Measurements from ENCODE around the gene IL17RA.
A peak's percentile ranks its signal among the peaks of the same experiment; 100 is the strongest.

Gene IL17RA

GRCh38 chr22:17090550-17090949 is 5.8 kb downstream of the IL17RA start:
- DNase-seq (ENCODE audit: low read depth): no peak
- in situ Hi-C loops (cut with HindIII; ENCODE audit: low sequenced_read_pairs): no loop called here
- no peak for TF ChIP-seq CTCF (IDR thresholded peaks at IDR 0.05; ENCODE audit: low read depth, low read length, missing control alignments)
- H3K4me3 ChIP-seq (ENCODE audit: low read depth, low read length): no peak overlapping the region

GRCh38 chr22:17091851-17092250 is 7.1 kb downstream of the IL17RA start:
- no peak overlapping the region for H3K4me3 ChIP-seq (ENCODE audit: low read depth, low read length)
- no peak for DNase-seq (ENCODE audit: low read depth)
- in situ Hi-C loops (cut with HindIII; ENCODE audit: low sequenced_read_pairs): no loop called here
- TF ChIP-seq CTCF (IDR thresholded peaks at IDR 0.05; ENCODE audit: low read depth, low read length, missing control alignments): no peak

GRCh38 chr22:17093081-17093480 is 8.3 kb downstream of the IL17RA start:
- in situ Hi-C loops (cut with HindIII; ENCODE audit: low sequenced_read_pairs): no loop called here
- no peak for TF ChIP-seq CTCF (IDR thresholded peaks at IDR 0.05; ENCODE audit: low read depth, low read length, missing control alignments)
- no peak overlapping the region for H3K4me3 ChIP-seq (ENCODE audit: low read depth, low read length)
- no peak for DNase-seq (ENCODE audit: low read depth)

- DNase-seq (ENCODE audit: low read depth): no peak
- H3K4me3 ChIP-seq (ENCODE audit: low read depth, low read length): no peak overlapping the region
- TF ChIP-seq CTCF (IDR thresholded peaks at IDR 0.05; ENCODE audit: low read depth, low read length, missing control alignments): peak; percentile 61
- in situ Hi-C loops (cut with HindIII; ENCODE audit: low sequenced_read_pairs): no loop called here
Measured at GRCh38 chr22:17095538-17095937, 10.7 kb downstream of the IL17RA start.

- no peak for DNase-seq (ENCODE audit: low read depth)
- no peak for TF ChIP-seq CTCF (IDR thresholded peaks at IDR 0.05; ENCODE audit: low read depth, low read length, missing control alignments)
- no peak overlapping the region for H3K4me3 ChIP-seq (ENCODE audit: low read depth, low read length)
- in situ Hi-C loops (cut with HindIII; ENCODE audit: low sequenced_read_pairs): no loop called here
Measured at GRCh38 chr22:17096071-17096470, 11.3 kb downstream of the IL17RA start.

GRCh38 chr22:17097062-17097461 is 12.3 kb downstream of the IL17RA start:
- no peak for DNase-seq (ENCODE audit: low read depth)
- no peak for TF ChIP-seq CTCF (IDR thresholded peaks at IDR 0.05; ENCODE audit: low read depth, low read length, missing control alignments)
- in situ Hi-C loops (cut with HindIII; ENCODE audit: low sequenced_read_pairs): no loop called here
- no peak overlapping the region for H3K4me3 ChIP-seq (ENCODE audit: low read depth, low read length)

- no peak overlapping the region for H3K4me3 ChIP-seq (ENCODE audit: low read depth, low read length)
- in situ Hi-C loops (cut with HindIII; ENCODE audit: low sequenced_read_pairs): no loop called here
- no peak for TF ChIP-seq CTCF (IDR thresholded peaks at IDR 0.05; ENCODE audit: low read depth, low read length, missing control alignments)
- DNase-seq (ENCODE audit: low read depth): no peak
Measured at GRCh38 chr22:17097701-17098100, 12.9 kb downstream of the IL17RA start.
